NCI-H1930 (cell line): ENCODE results near the gene DNAH5.

Experiments used
- DNase-seq, 2 experiments: peaks; one replicate each; lab custom pipeline; 2025; lab: John Stamatoyannopoulos, UW

DNAH5 gene

GRCh38 chr5:13943676-13944075 is 812 bp downstream of the DNAH5 start:
- no peak for DNase-seq

- DNase-seq = no peak
These were observed 3.0 kb downstream of the DNAH5 start for GRCh38 chr5:13941468-13941867.

GRCh38 chr5:13939638-13940037 is 4.8 kb downstream of the DNAH5 start:
- DNase-seq = no peak

- no peak for DNase-seq
These were observed 9.6 kb downstream of the DNAH5 start for GRCh38 chr5:13934921-13935320.

GRCh38 chr5:13934125-13934524 is 10.4 kb downstream of the DNAH5 start:
- no peak for DNase-seq

- no peak for DNase-seq
These were observed 11.9 kb downstream of the DNAH5 start for GRCh38 chr5:13932561-13932960.

- DNase-seq = no peak
These were observed 12.5 kb downstream of the DNAH5 start for GRCh38 chr5:13932011-13932410.

GRCh38 chr5:13930541-13931171 is 13.8 kb downstream of the DNAH5 start:
- no peak for DNase-seq

GRCh38 chr5:13926731-13927130 is 17.8 kb downstream of the DNAH5 start:
- DNase-seq = no peak

GRCh38 chr5:13921578-13921977 is 22.9 kb downstream of the DNAH5 start:
- DNase-seq = no peak

GRCh38 chr5:13919786-13920185 is 24.7 kb downstream of the DNAH5 start:
- no peak for DNase-seq

- DNase-seq = no peak
These were observed 25.4 kb downstream of the DNAH5 start for GRCh38 chr5:13919087-13919486.

- DNase-seq = no peak
These were observed 27.4 kb downstream of the DNAH5 start for GRCh38 chr5:13917061-13917460.

- DNase-seq = no peak
These were observed 30.5 kb downstream of the DNAH5 start for GRCh38 chr5:13913962-13914361.

GRCh38 chr5:13910637-13911288 is 33.7 kb downstream of the DNAH5 start:
- DNase-seq = no peak

- DNase-seq = no peak
These were observed 34.3 kb downstream of the DNAH5 start for GRCh38 chr5:13910201-13910600.

GRCh38 chr5:13909271-13909670 is 35.2 kb downstream of the DNAH5 start:
- DNase-seq = no peak

- DNase-seq = no peak
These were observed 45.9 kb downstream of the DNAH5 start for GRCh38 chr5:13898569-13898968.

- no peak for DNase-seq
These were observed 66.1 kb downstream of the DNAH5 start for GRCh38 chr5:13878357-13878756.

- DNase-seq = no peak
These were observed 77.7 kb downstream of the DNAH5 start for GRCh38 chr5:13866792-13867191.

- DNase-seq = no peak
These were observed 79.2 kb downstream of the DNAH5 start for GRCh38 chr5:13865312-13865711.

- no peak for DNase-seq
These were observed 84.3 kb downstream of the DNAH5 start for GRCh38 chr5:13860146-13860545.

GRCh38 chr5:13859270-13860065 is 85.0 kb downstream of the DNAH5 start:
- DNase-seq = no peak
